Activated T-cell treated with anti-CD3 and anti-CD28 coated beads, Interleukin-2, amount 50 U/mL, for 1 hour (primary cell): ENCODE measurements around the gene S100A2.
"Not testable (repeated sequence)": the region's sequence is repeated elsewhere in the genome, so short reads cannot be mapped to it uniquely, and the experiment has no call there.

Experiments
- DNase-seq: peaks from one replicate; pipeline ENCODE4 v3.0.0-alpha.2; 2020

Gene S100A2

GRCh38 chr1:153562021-153562420 is 3.6 kb downstream of the S100A2 start:
- DNase-seq = not testable (repeated sequence)

GRCh38 chr1:153561466-153561985 is 4.1 kb downstream of the S100A2 start:
- DNase-seq = no peak

- no peak for DNase-seq
These were observed 4.7 kb downstream of the S100A2 start for GRCh38 chr1:153560771-153561465.

- no peak for DNase-seq
These were observed 5.4 kb downstream of the S100A2 start for GRCh38 chr1:153560241-153560640.

- DNase-seq = no peak
These were observed 7.8 kb downstream of the S100A2 start for GRCh38 chr1:153557877-153558276.

GRCh38 chr1:153556348-153556747 is 9.3 kb downstream of the S100A2 start:
- no peak for DNase-seq

GRCh38 chr1:153553830-153554541 is 11.7 kb downstream of the S100A2 start:
- DNase-seq = no peak

GRCh38 chr1:153553096-153553495 is 12.5 kb downstream of the S100A2 start:
- DNase-seq = no peak

GRCh38 chr1:153552335-153552734 is 13.3 kb downstream of the S100A2 start:
- DNase-seq = no peak

- DNase-seq = no peak
These were observed 14.7 kb downstream of the S100A2 start for GRCh38 chr1:153550827-153551500.

GRCh38 chr1:153550398-153550758 is 15.3 kb downstream of the S100A2 start:
- no peak for DNase-seq

- DNase-seq = no peak
These were observed 15.8 kb downstream of the S100A2 start for GRCh38 chr1:153549741-153550397.

- no peak for DNase-seq
These were observed 16.6 kb downstream of the S100A2 start, which contains the start of gene S100A3 for GRCh38 chr1:153548722-153549688. TSS of gene S100A3 (minus strand) at chr1:153549258. CDS start at chr1:153548485, 773 bp downstream.

- no peak for DNase-seq
These were observed 17.8 kb downstream of the S100A2 start for GRCh38 chr1:153547560-153548551.

GRCh38 chr1:153546796-153547559 is 18.7 kb downstream of the S100A2 start:
- no peak for DNase-seq

- DNase-seq = no peak
These were observed 19.3 kb downstream of the S100A2 start for GRCh38 chr1:153546371-153546770.

- peak; percentile 91 for DNase-seq
These were observed 20.3 kb downstream of the S100A2 start, which contains the start of gene S100A4 for GRCh38 chr1:153545067-153546055. TSS of gene S100A4 (minus strand) at chr1:153545806. CDS start at chr1:153544794, 1,012 bp downstream.

- no peak for DNase-seq
These were observed 21.1 kb downstream of the S100A2 start for GRCh38 chr1:153544453-153545066.
